ENCODE measurements around the gene QSOX2. TPM values are rescaled to one million over a fixed set of nuclear protein-coding genes. Genes with fewer than 3 reads are reported as not detected.
"Not testable (repeated sequence)": the region's sequence is repeated elsewhere in the genome, so short reads cannot be mapped to it uniquely, and the experiment has no call there.

QSOX2 gene
- total and polyA plus RNA-seq, 12 donors: 4.6 to 9.1 (median 7.7) TPM

GRCh38 chr9:136270173-136270705 lies 24.6 kb upstream of the QSOX2 start:
- WGBS, 2 donors: 80 to 83% methylated on average over 13 of the region's 13 CpGs
- no peaks in the 10 kb centered on the region for H3K9me3 ChIP-seq
- ATAC-seq (no peak), DNase-seq (no peak)
- H3K27me3 ChIP-seq: peaks cover 0 to 27% (median 20%) of the 10 kb centered on the region in 7 donors
- intact Hi-C loops (cut with DNase I): no loop called here
- H3K4me1 ChIP-seq: peaks cover 4 to 14% (median 8%) of the 10 kb centered on the region in 9 donors
- no peak overlapping the region for H3K4me3 ChIP-seq
- TF ChIP-seq CTCF (IDR thresholded peaks at IDR 0.05): no peak
- H3K27ac ChIP-seq: peak overlapping the region in 1 of 10 donors; percentile 10
- no peaks in the 10 kb centered on the region for H3K36me3 ChIP-seq

GRCh38 chr9:136268735-136269134 lies 23.1 kb upstream of the QSOX2 start:
- 59 to 61% methylated on average over 6 of the region's 6 CpGs for WGBS, 2 donors
- TF ChIP-seq CTCF (IDR thresholded peaks at IDR 0.05): no peak

GRCh38 chr9:136268318-136268717 lies 22.7 kb upstream of the QSOX2 start:
- Histone ChIP-seq H3K4me1 (peaks cover 4 to 14% (median 8%) of the 10 kb centered on the region in 9 donors), H3K9me3 (no peaks in the 10 kb centered on the region), H3K36me3 (no peaks in the 10 kb centered on the region), H3K27ac (no peak overlapping the region), H3K27me3 (peaks cover 0 to 16% (median 15%) of the 10 kb centered on the region in 7 donors), H3K4me3 (no peak overlapping the region)
- intact Hi-C loops (cut with DNase I): no loop called here
- no peak for DNase-seq
- peak in 5 of 9 donors; percentile 17 to 37 (median 27) for TF ChIP-seq CTCF (IDR thresholded peaks at IDR 0.05)
- peak in 3 of 8 donors; percentile 28 to 54 (median 29) for ATAC-seq
- 28 to 38% methylated on average over 6 of the region's 6 CpGs for WGBS, 2 donors

More at GRCh38 chr9:136268735-136269134, 23.1 kb upstream of the QSOX2 start:
- no peak overlapping the region for H3K4me3 ChIP-seq
- H3K4me1 ChIP-seq: peaks cover 4 to 14% (median 8%) of the 10 kb centered on the region in 9 donors
- H3K27me3 ChIP-seq: peaks cover 0 to 16% (median 15%) of the 10 kb centered on the region in 7 donors
- intact Hi-C loops (cut with DNase I): no loop called here
- DNase-seq: no peak
- no peak overlapping the region for H3K27ac ChIP-seq
- no peaks in the 10 kb centered on the region for H3K36me3 ChIP-seq
- ATAC-seq: no peak
- no peaks in the 10 kb centered on the region for H3K9me3 ChIP-seq

GRCh38 chr9:136267261-136268111 lies 21.9 kb upstream of the QSOX2 start:
- Histone ChIP-seq H3K27ac (peak overlapping the region in 5 of 10 donors; percentile 31 to 80 (median 35)), H3K36me3 (no peaks in the 10 kb centered on the region), H3K27me3 (peaks cover 0 to 16% (median 15%) of the 10 kb centered on the region in 7 donors), H3K4me1 (peaks cover 4 to 14% (median 8%) of the 10 kb centered on the region in 9 donors), H3K9me3 (no peaks in the 10 kb centered on the region), H3K4me3 (peak overlapping the region in 9 of 10 donors; percentile 23 to 64 (median 48))
- WGBS, 2 donors: 12 to 13% methylated on average over 60 of the region's 60 CpGs
- peak in 5 of 9 donors; percentile 19 to 57 (median 45) for TF ChIP-seq CTCF (IDR thresholded peaks at IDR 0.05)
- DNase-seq: peak; percentile 61 to 86
- ATAC-seq: peak; percentile 94 to 97 (median 96)
- intact Hi-C loops (cut with DNase I): no loop called here

GRCh38 chr9:136266641-136267040 lies 21.0 kb upstream of the QSOX2 start:
- H3K9me3 ChIP-seq; intact Hi-C loops (cut with DNase I); ATAC-seq; DNase-seq; H3K36me3 ChIP-seq: not testable (repeated sequence)
- 90 to 93% methylated on average over 18 of the region's 18 CpGs for WGBS, 2 donors
- Histone ChIP-seq H3K4me3 (peak overlapping the region in 6 of 10 donors; percentile 35 to 64 (median 52)), H3K27me3 (peaks cover 0 to 19% (median 15%) of the 10 kb centered on the region in 7 donors), H3K27ac (peak overlapping the region in 1 of 10 donors; percentile 80), H3K4me1 (peaks cover 4 to 14% (median 8%) of the 10 kb centered on the region in 9 donors)
